Measurements from ENCODE around the gene TNFRSF13B.

The TNFRSF13B gene

GRCh38 chr17:16915752-16916556 lies 56.0 kb downstream of the TNFRSF13B start:
- no peak for DNase-seq (ENCODE audit: low read depth in 1 of 2, low spot score in 1 of 2)
- Histone ChIP-seq H3K27ac (replicated peaks) (no peak overlapping the region), H3K27me3 (ENCODE audit: insufficient read depth, poor library complexity, severe bottlenecking) (no peaks in the 10 kb centered on the region), H3K4me3 (replicated peaks; ENCODE audit: insufficient read depth, low read length) (no peak overlapping the region)
- no peak for TF ChIP-seq POLR2AphosphoS5 (IDR thresholded peaks at IDR 0.05; ENCODE audit: low read depth)
- TF ChIP-seq SPI1 (IDR thresholded peaks at IDR 0.05; ENCODE audit: borderline replicate concordance, low read depth), result peak; percentile 27; the same call in 1 of the 2 replicates

- H3K27me3 ChIP-seq (ENCODE audit: insufficient read depth, poor library complexity, severe bottlenecking), result no peaks in the 10 kb centered on the region
- DNase-seq (ENCODE audit: low read depth in 1 of 2, low spot score in 1 of 2), result no peak
- no peak for TF ChIP-seq REST (IDR thresholded peaks at IDR 0.05; ENCODE audit: insufficient replicate concordance, low read depth)
- no peak for TF ChIP-seq GABPA (IDR thresholded peaks at IDR 0.05; ENCODE audit: low read depth)
- TF ChIP-seq SPI1 (IDR thresholded peaks at IDR 0.05; ENCODE audit: borderline replicate concordance, low read depth), result no peak
- no peak for TF ChIP-seq POLR2AphosphoS5 (IDR thresholded peaks at IDR 0.05; ENCODE audit: low read depth)
- no peak for TF ChIP-seq CTCF (IDR thresholded peaks at IDR 0.05; ENCODE audit: insufficient read depth, low read length)
- no peak overlapping the region for H3K4me3 ChIP-seq (replicated peaks; ENCODE audit: insufficient read depth, low read length)
- H3K27ac ChIP-seq (replicated peaks), result no peak overlapping the region
These were observed 58.5 kb downstream of the TNFRSF13B start for GRCh38 chr17:16913463-16913862.

- Histone ChIP-seq H3K4me3 (replicated peaks; ENCODE audit: insufficient read depth, low read length) (no peak overlapping the region), H3K27me3 (ENCODE audit: insufficient read depth, poor library complexity, severe bottlenecking) (no peaks in the 10 kb centered on the region), H3K27ac (replicated peaks) (no peak overlapping the region)
- no peak for DNase-seq (ENCODE audit: low read depth in 1 of 2, low spot score in 1 of 2)
- no peak for TF ChIP-seq GABPA (IDR thresholded peaks at IDR 0.05; ENCODE audit: low read depth)
- TF ChIP-seq SPI1 (IDR thresholded peaks at IDR 0.05; ENCODE audit: borderline replicate concordance, low read depth), result no peak
- no peak for TF ChIP-seq CTCF (IDR thresholded peaks at IDR 0.05; ENCODE audit: insufficient read depth, low read length)
- no peak for TF ChIP-seq REST (IDR thresholded peaks at IDR 0.05; ENCODE audit: insufficient replicate concordance, low read depth)
These were observed 59.6 kb downstream of the TNFRSF13B start for GRCh38 chr17:16912021-16912962.
